Central memory CD8-positive, alpha-beta T cell (primary cell): ENCODE results near the gene FASTKD2.
"Not testable (repeated sequence)": the region's sequence is repeated elsewhere in the genome, so short reads cannot be mapped to it uniquely, and the experiment has no call there.

ENCODE experiments used
- ATAC-seq: fragments of 150-1000 bp; cut with Tn5 transposase; replicated peaks from 2 replicates; pipeline ENCODE4 v1.10.0; 2022; ENCODE audit warnings: mild to moderate bottlenecking, moderate FRiP score, moderate number of reproducible peaks; ENCODE audit not compliant: poor library complexity, severe bottlenecking; ENCODE audit errors: extremely low read depth
- DNase-seq, 2 donors: peaks; one replicate each; pipeline ENCODE4 v3.0.0; 2021; ENCODE audit warnings: low spot score in 2 of 2
- H3K27ac Mint-ChIP-seq: one replicate; pipeline ENCODE4 v1.8.0; 2022; ENCODE audit warnings: low read depth, mild to moderate bottlenecking, moderate library complexity, mixed read lengths
- H3K27me3 Mint-ChIP-seq: one replicate; pipeline ENCODE4 v1.8.0; 2022; ENCODE audit warnings: mixed read lengths
- H3K36me3 Mint-ChIP-seq: one replicate; pipeline ENCODE4 v1.8.0; 2022; ENCODE audit warnings: mild to moderate bottlenecking, moderate library complexity, mixed read lengths; ENCODE audit not compliant: insufficient read depth
- H3K4me1 Mint-ChIP-seq: one replicate; pipeline ENCODE4 v1.8.0; 2022; ENCODE audit warnings: mixed read lengths
- H3K4me3 Mint-ChIP-seq: one replicate; pipeline ENCODE4 v1.8.0; 2022; ENCODE audit warnings: mild to moderate bottlenecking, moderate library complexity, mixed read lengths
- H3K9me3 Mint-ChIP-seq: one replicate; pipeline ENCODE4 v1.8.0; 2022; ENCODE audit warnings: mixed read lengths

Gene FASTKD2

GRCh38 chr2:206800506-206801417, 35.4 kb downstream of the FASTKD2 start:
- Mint-ChIP-seq H3K36me3 (peaks cover 4% of the 10 kb centered on the region), H3K9me3 (no peaks in the 10 kb centered on the region), H3K27me3 (no peaks in the 10 kb centered on the region), H3K4me3 (no peak overlapping the region), H3K4me1 (peaks cover 11% of the 10 kb centered on the region), H3K27ac (no peak overlapping the region)
- ATAC-seq = no peak
- no peak for DNase-seq

GRCh38 chr2:206801418-206802189, 36.2 kb downstream of the FASTKD2 start:
- Mint-ChIP-seq H3K9me3 (no peaks in the 10 kb centered on the region), H3K36me3 (peaks cover 3% of the 10 kb centered on the region), H3K4me3 (no peak overlapping the region), H3K27me3 (no peaks in the 10 kb centered on the region), H3K4me1 (peaks cover 11% of the 10 kb centered on the region), H3K27ac (no peak overlapping the region)
- no peak for DNase-seq
- no peak for ATAC-seq

- Mint-ChIP-seq H3K27me3 (no peaks in the 10 kb centered on the region), H3K9me3 (no peaks in the 10 kb centered on the region), H3K4me1 (peaks cover 11% of the 10 kb centered on the region), H3K4me3 (no peak overlapping the region), H3K36me3 (peaks cover 2% of the 10 kb centered on the region), H3K27ac (no peak overlapping the region)
- ATAC-seq = no peak
- no peak for DNase-seq
Observed at GRCh38 chr2:206802654-206803514, 37.5 kb downstream of the FASTKD2 start.

- H3K4me3 Mint-ChIP-seq = no peak overlapping the region
- H3K4me1 Mint-ChIP-seq = peaks cover 11% of the 10 kb centered on the region
- H3K27me3 Mint-ChIP-seq = no peaks in the 10 kb centered on the region
- H3K9me3 Mint-ChIP-seq = no peaks in the 10 kb centered on the region
- DNase-seq (no peak), ATAC-seq (no peak)
- H3K36me3 Mint-ChIP-seq = peaks cover 5% of the 10 kb centered on the region
- H3K27ac Mint-ChIP-seq = no peak overlapping the region
Observed at GRCh38 chr2:206804326-206804725, 38.9 kb downstream of the FASTKD2 start.

GRCh38 chr2:206805887-206806607, 40.6 kb downstream of the FASTKD2 start:
- H3K36me3 Mint-ChIP-seq = peaks cover 5% of the 10 kb centered on the region
- no peak for DNase-seq
- H3K9me3 Mint-ChIP-seq = no peaks in the 10 kb centered on the region
- H3K27ac Mint-ChIP-seq = no peak overlapping the region
- peaks cover 4% of the 10 kb centered on the region for H3K4me1 Mint-ChIP-seq
- ATAC-seq = no peak
- no peak overlapping the region for H3K4me3 Mint-ChIP-seq
- no peaks in the 10 kb centered on the region for H3K27me3 Mint-ChIP-seq

GRCh38 chr2:206807624-206808023, 42.2 kb downstream of the FASTKD2 start:
- not testable (repeated sequence) for DNase-seq, ATAC-seq, H3K4me3 Mint-ChIP-seq, H3K4me1 Mint-ChIP-seq, H3K27ac Mint-ChIP-seq, H3K27me3 Mint-ChIP-seq, H3K9me3 Mint-ChIP-seq, H3K36me3 Mint-ChIP-seq

- H3K4me1 Mint-ChIP-seq, H3K36me3 Mint-ChIP-seq, ATAC-seq, H3K27me3 Mint-ChIP-seq, DNase-seq, H3K27ac Mint-ChIP-seq, H3K9me3 Mint-ChIP-seq, H3K4me3 Mint-ChIP-seq: not testable (repeated sequence)
Observed at GRCh38 chr2:206812471-206812870, 47.1 kb downstream of the FASTKD2 start.

- H3K4me3 Mint-ChIP-seq = no peak overlapping the region
- no peak overlapping the region for H3K27ac Mint-ChIP-seq
- no peaks in the 10 kb centered on the region for H3K36me3 Mint-ChIP-seq
Observed at GRCh38 chr2:206814498-206814897, 49.1 kb downstream of the FASTKD2 start.

GRCh38 chr2:206820807-206821206, 55.4 kb downstream of the FASTKD2 start:
- no peak for ATAC-seq
- DNase-seq = no peak
- H3K36me3 Mint-ChIP-seq = no peaks in the 10 kb centered on the region

More at GRCh38 chr2:206814498-206814897, 49.1 kb downstream of the FASTKD2 start:
- H3K9me3 Mint-ChIP-seq = no peaks in the 10 kb centered on the region
- H3K4me1 Mint-ChIP-seq = no peaks in the 10 kb centered on the region
- no peaks in the 10 kb centered on the region for H3K27me3 Mint-ChIP-seq
- DNase-seq (no peak), ATAC-seq (no peak)

GRCh38 chr2:206823178-206823577, 57.8 kb downstream of the FASTKD2 start:
- DNase-seq (no peak), ATAC-seq (no peak)
- no peak overlapping the region for H3K27ac Mint-ChIP-seq
- H3K36me3 Mint-ChIP-seq = no peaks in the 10 kb centered on the region
- H3K4me3 Mint-ChIP-seq = no peak overlapping the region
- no peaks in the 10 kb centered on the region for H3K27me3 Mint-ChIP-seq
- no peaks in the 10 kb centered on the region for H3K4me1 Mint-ChIP-seq
- no peaks in the 10 kb centered on the region for H3K9me3 Mint-ChIP-seq

More at GRCh38 chr2:206820807-206821206, 55.4 kb downstream of the FASTKD2 start:
- Mint-ChIP-seq H3K27ac (no peak overlapping the region), H3K27me3 (no peaks in the 10 kb centered on the region), H3K4me3 (no peak overlapping the region), H3K9me3 (no peaks in the 10 kb centered on the region), H3K4me1 (no peaks in the 10 kb centered on the region)

- Mint-ChIP-seq H3K9me3 (no peaks in the 10 kb centered on the region), H3K4me3 (no peak overlapping the region), H3K36me3 (no peaks in the 10 kb centered on the region), H3K27me3 (no peaks in the 10 kb centered on the region), H3K27ac (no peak overlapping the region), H3K4me1 (no peaks in the 10 kb centered on the region)
- ATAC-seq (no peak), DNase-seq (no peak)
Observed at GRCh38 chr2:206824087-206824618, 58.7 kb downstream of the FASTKD2 start.
